ENCODE data around the gene ACHE. TPM values are rescaled to one million over a fixed set of nuclear protein-coding genes. Genes with fewer than 3 reads are reported as not detected.
"Not testable (repeated sequence)": the region's sequence is repeated elsewhere in the genome, so short reads cannot be mapped to it uniquely, and the experiment has no call there.

ACHE gene
- total RNA-seq, 1 experiment from 2014 or later, result not detected

- not testable (repeated sequence) for DNase-seq; H3K9ac ChIP-seq (ENCODE audit: low read length); H3K36me3 ChIP-seq (ENCODE audit: insufficient read depth, low read length); H4K20me1 ChIP-seq (ENCODE audit: insufficient read depth, low read depth, low read length); H3K4me2 ChIP-seq (ENCODE audit: low read depth, low read length, poor library complexity, severe bottlenecking); H2AFZ ChIP-seq (ENCODE audit: low read length); H3K9me2 ChIP-seq (replicated peaks; ENCODE audit: insufficient read depth, low read length); H3K79me2 ChIP-seq (ENCODE audit: low read length); H3K27ac ChIP-seq (ENCODE audit: low read length); H3K27me3 ChIP-seq (ENCODE audit: low read length); H3K4me3 ChIP-seq (ENCODE audit: low read length); H3K9me3 ChIP-seq (ENCODE audit: low read length); H3K4me1 ChIP-seq (ENCODE audit: low read length)
These were observed 27.9 kb upstream of the ACHE start for GRCh38 chr7:100923616-100924015.

DNA sequence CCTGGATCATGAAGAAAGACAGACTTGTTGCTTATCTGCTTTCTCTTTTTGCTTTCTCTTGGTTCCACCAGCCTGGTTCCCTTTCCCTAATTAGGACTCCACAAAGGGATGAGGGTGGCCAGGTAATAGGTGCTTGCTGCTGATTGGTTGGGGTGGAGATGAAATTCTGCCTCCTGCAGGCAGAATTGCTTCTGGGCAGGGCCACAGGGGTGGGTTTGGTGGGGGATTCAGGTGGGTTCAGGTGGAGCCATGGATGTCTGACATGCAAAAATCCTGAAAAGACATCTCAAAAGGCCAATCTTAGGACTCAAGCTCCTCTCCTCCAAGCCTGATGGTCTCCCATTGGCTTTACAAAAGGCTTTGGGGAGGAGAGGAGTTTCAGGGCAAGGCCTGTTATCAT, 25.4 kb upstream of the ACHE start:
- no peaks in the 10 kb centered on the region for H3K9me2 ChIP-seq (replicated peaks; ENCODE audit: insufficient read depth, low read length)
- H3K4me2 ChIP-seq (ENCODE audit: low read depth, low read length, poor library complexity, severe bottlenecking), result no peak overlapping the region
- H3K4me1 ChIP-seq (ENCODE audit: low read length), result no peaks in the 10 kb centered on the region
- H2AFZ ChIP-seq (ENCODE audit: low read length), result no peak overlapping the region
- H3K36me3 ChIP-seq (ENCODE audit: insufficient read depth, low read length), result no peaks in the 10 kb centered on the region
- H3K27me3 ChIP-seq (ENCODE audit: low read length), result no peaks in the 10 kb centered on the region
- no peak overlapping the region for H3K9ac ChIP-seq (ENCODE audit: low read length)
- no peaks in the 10 kb centered on the region for H4K20me1 ChIP-seq (ENCODE audit: insufficient read depth, low read depth, low read length)
- no peak overlapping the region for H3K27ac ChIP-seq (ENCODE audit: low read length)
- no peaks in the 10 kb centered on the region for H3K9me3 ChIP-seq (ENCODE audit: low read length)
- no peak overlapping the region for H3K4me3 ChIP-seq (ENCODE audit: low read length)
- H3K79me2 ChIP-seq (ENCODE audit: low read length), result no peaks in the 10 kb centered on the region
- DNase-seq, result no peak

DNA sequence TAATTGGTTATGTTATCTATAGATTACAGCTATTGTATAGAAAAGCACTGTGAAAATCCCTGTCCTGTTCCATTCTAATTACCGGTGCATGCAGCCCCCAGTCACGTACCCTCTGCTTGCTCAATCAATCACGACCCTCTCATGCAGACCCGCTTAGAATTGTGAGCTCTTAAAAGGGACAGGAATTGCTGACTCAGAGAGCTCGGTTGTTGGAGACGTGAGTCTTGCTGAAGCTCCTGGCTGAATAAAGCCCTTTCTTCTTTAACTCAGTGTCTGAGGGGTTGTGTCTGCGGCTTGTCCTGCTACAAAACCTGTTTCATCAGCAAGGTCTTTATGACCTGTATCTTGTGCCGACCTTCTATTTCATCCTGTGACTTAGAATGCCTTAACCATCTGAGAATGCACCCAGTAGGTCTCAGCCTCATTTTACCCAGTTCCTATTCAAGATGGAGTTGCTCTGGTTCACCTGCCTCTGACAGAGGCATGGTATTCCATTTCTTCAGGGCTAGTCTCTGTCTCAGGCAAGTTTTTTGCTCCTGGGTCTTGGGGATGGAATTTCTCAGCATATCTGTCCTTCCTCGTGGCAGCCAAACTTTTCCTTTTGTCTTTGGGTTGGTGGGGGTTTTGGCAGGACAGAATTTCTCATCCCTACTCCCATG, 24.2 kb upstream of the ACHE start:
- H3K27me3 ChIP-seq (ENCODE audit: low read length); H3K9me3 ChIP-seq (ENCODE audit: low read length); H4K20me1 ChIP-seq (ENCODE audit: insufficient read depth, low read depth, low read length); H3K9ac ChIP-seq (ENCODE audit: low read length); H3K27ac ChIP-seq (ENCODE audit: low read length); H3K4me2 ChIP-seq (ENCODE audit: low read depth, low read length, poor library complexity, severe bottlenecking); H3K79me2 ChIP-seq (ENCODE audit: low read length); H3K36me3 ChIP-seq (ENCODE audit: insufficient read depth, low read length); H3K4me3 ChIP-seq (ENCODE audit: low read length); H3K9me2 ChIP-seq (replicated peaks; ENCODE audit: insufficient read depth, low read length); H2AFZ ChIP-seq (ENCODE audit: low read length); DNase-seq; H3K4me1 ChIP-seq (ENCODE audit: low read length): not testable (repeated sequence)

- not testable (repeated sequence) for H3K9me2 ChIP-seq (replicated peaks; ENCODE audit: insufficient read depth, low read length)
These were observed 23.6 kb upstream of the ACHE start for GRCh38 chr7:100919335-100919734.

DNA sequence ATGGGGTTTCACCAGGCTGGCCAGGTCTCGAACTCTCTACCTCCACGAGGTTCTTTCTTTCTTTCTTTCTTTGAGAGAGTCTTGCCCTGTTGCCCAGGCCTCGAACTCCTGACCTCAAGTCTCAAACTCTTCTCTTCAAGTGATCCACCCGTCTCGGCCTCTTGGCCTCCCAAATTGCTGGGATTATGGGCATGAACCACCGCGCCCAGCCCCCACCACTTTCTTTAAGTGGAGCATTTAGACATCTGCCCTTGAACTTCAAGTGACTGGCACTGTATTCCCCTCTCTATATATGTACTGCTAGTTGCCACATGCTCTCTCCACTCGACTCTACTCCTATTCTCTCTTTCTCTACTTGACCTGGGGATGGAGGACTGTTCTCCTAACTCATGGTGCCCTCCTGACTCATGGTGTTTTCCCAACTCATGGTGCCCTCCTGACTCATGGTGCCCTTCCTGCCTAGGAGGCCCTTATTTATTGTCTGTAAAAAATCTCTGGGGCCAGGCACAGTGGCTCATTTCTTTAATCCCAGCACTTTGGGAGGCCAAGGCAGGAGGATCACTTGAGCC, 19.3 kb upstream of the ACHE start:
- Histone ChIP-seq H3K9me2 (replicated peaks; ENCODE audit: insufficient read depth, low read length) (no peaks in the 10 kb centered on the region), H3K4me3 (ENCODE audit: low read length) (no peak overlapping the region), H2AFZ (ENCODE audit: low read length) (no peak overlapping the region), H3K27ac (ENCODE audit: low read length) (no peak overlapping the region), H3K27me3 (ENCODE audit: low read length) (no peaks in the 10 kb centered on the region), H3K9me3 (ENCODE audit: low read length) (no peaks in the 10 kb centered on the region), H3K36me3 (ENCODE audit: insufficient read depth, low read length) (no peaks in the 10 kb centered on the region), H3K79me2 (ENCODE audit: low read length) (no peaks in the 10 kb centered on the region), H4K20me1 (ENCODE audit: insufficient read depth, low read depth, low read length) (no peaks in the 10 kb centered on the region), H3K4me2 (ENCODE audit: low read depth, low read length, poor library complexity, severe bottlenecking) (no peak overlapping the region), H3K9ac (ENCODE audit: low read length) (no peak overlapping the region), H3K4me1 (ENCODE audit: low read length) (no peaks in the 10 kb centered on the region)
- DNase-seq, result no peak

More at GRCh38 chr7:100919335-100919734, 23.6 kb upstream of the ACHE start:
- not testable (repeated sequence) for H3K9ac ChIP-seq (ENCODE audit: low read length); H4K20me1 ChIP-seq (ENCODE audit: insufficient read depth, low read depth, low read length); DNase-seq; H3K36me3 ChIP-seq (ENCODE audit: insufficient read depth, low read length); H2AFZ ChIP-seq (ENCODE audit: low read length); H3K27me3 ChIP-seq (ENCODE audit: low read length); H3K4me2 ChIP-seq (ENCODE audit: low read depth, low read length, poor library complexity, severe bottlenecking); H3K9me3 ChIP-seq (ENCODE audit: low read length); H3K4me3 ChIP-seq (ENCODE audit: low read length); H3K79me2 ChIP-seq (ENCODE audit: low read length); H3K27ac ChIP-seq (ENCODE audit: low read length); H3K4me1 ChIP-seq (ENCODE audit: low read length)

DNA sequence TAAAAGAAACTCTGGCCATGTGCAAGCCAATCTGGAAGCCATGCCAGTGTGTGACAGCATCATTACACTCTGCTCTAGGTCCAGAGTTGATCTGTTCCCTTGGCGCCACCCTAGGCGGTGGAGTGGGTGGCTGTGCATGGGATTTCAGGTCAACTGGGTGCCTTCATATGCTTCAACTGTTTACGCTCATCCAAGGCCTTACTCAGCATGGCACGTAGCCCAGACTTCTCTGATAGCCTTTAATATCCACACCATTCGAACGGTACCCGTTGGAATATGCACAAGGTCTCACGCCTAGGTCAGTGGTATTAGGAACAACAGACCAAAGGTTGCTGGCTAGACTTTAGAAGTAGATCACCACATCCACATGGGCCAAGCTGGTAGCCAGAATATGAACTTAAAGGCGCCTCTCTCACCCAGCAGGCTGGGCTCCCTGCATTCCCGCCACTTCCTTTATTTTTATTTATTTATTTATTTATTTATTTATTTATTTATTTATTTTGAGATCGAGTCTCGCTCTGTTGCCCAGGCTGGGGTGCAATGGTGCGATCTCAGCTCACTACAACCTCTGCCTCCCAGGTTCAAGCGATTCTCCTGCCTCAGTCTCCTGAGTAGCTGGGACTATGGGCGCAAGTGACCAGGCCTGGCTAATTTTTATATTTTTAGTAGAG, 18.7 kb upstream of the ACHE start:
- H3K27ac ChIP-seq (ENCODE audit: low read length), result no peak overlapping the region
- no peak overlapping the region for H2AFZ ChIP-seq (ENCODE audit: low read length)
- no peak overlapping the region for H3K9ac ChIP-seq (ENCODE audit: low read length)
- no peaks in the 10 kb centered on the region for H3K4me1 ChIP-seq (ENCODE audit: low read length)
- no peaks in the 10 kb centered on the region for H3K79me2 ChIP-seq (ENCODE audit: low read length)
- H3K36me3 ChIP-seq (ENCODE audit: insufficient read depth, low read length), result no peaks in the 10 kb centered on the region
- no peaks in the 10 kb centered on the region for H3K9me3 ChIP-seq (ENCODE audit: low read length)
- DNase-seq, result no peak
- H3K27me3 ChIP-seq (ENCODE audit: low read length), result no peaks in the 10 kb centered on the region
- H3K4me2 ChIP-seq (ENCODE audit: low read depth, low read length, poor library complexity, severe bottlenecking), result no peak overlapping the region
- H4K20me1 ChIP-seq (ENCODE audit: insufficient read depth, low read depth, low read length), result no peaks in the 10 kb centered on the region
- H3K4me3 ChIP-seq (ENCODE audit: low read length), result no peak overlapping the region
- H3K9me2 ChIP-seq (replicated peaks; ENCODE audit: insufficient read depth, low read length), result no peaks in the 10 kb centered on the region

- no peak overlapping the region for H2AFZ ChIP-seq (ENCODE audit: low read length)
- no peaks in the 10 kb centered on the region for H3K9me2 ChIP-seq (replicated peaks; ENCODE audit: insufficient read depth, low read length)
- H3K27ac ChIP-seq (ENCODE audit: low read length), result no peak overlapping the region
- H3K4me2 ChIP-seq (ENCODE audit: low read depth, low read length, poor library complexity, severe bottlenecking), result no peak overlapping the region
- no peaks in the 10 kb centered on the region for H3K36me3 ChIP-seq (ENCODE audit: insufficient read depth, low read length)
- no peaks in the 10 kb centered on the region for H3K79me2 ChIP-seq (ENCODE audit: low read length)
- H3K9me3 ChIP-seq (ENCODE audit: low read length), result no peaks in the 10 kb centered on the region
- H3K9ac ChIP-seq (ENCODE audit: low read length), result no peak overlapping the region
- DNase-seq, result no peak
- H4K20me1 ChIP-seq (ENCODE audit: insufficient read depth, low read depth, low read length), result no peaks in the 10 kb centered on the region
- H3K4me1 ChIP-seq (ENCODE audit: low read length), result no peaks in the 10 kb centered on the region
- H3K4me3 ChIP-seq (ENCODE audit: low read length), result no peak overlapping the region
- H3K27me3 ChIP-seq (ENCODE audit: low read length), result no peaks in the 10 kb centered on the region; the same call in 1 of the 2 replicates
These were observed 15.8 kb upstream of the ACHE start for GRCh38 chr7:100911484-100911883.

GRCh38 chr7:100910443-100910842, 14.8 kb upstream of the ACHE start:
- H3K4me3 ChIP-seq (ENCODE audit: low read length); H3K36me3 ChIP-seq (ENCODE audit: insufficient read depth, low read length); H3K27me3 ChIP-seq (ENCODE audit: low read length); H3K9ac ChIP-seq (ENCODE audit: low read length); H3K9me2 ChIP-seq (replicated peaks; ENCODE audit: insufficient read depth, low read length); H2AFZ ChIP-seq (ENCODE audit: low read length); DNase-seq; H3K79me2 ChIP-seq (ENCODE audit: low read length); H3K4me1 ChIP-seq (ENCODE audit: low read length); H4K20me1 ChIP-seq (ENCODE audit: insufficient read depth, low read depth, low read length); H3K9me3 ChIP-seq (ENCODE audit: low read length); H3K4me2 ChIP-seq (ENCODE audit: low read depth, low read length, poor library complexity, severe bottlenecking); H3K27ac ChIP-seq (ENCODE audit: low read length): not testable (repeated sequence)

Data from Karpas-422 (cell line).